T-helper 1 cell treated with Interleukin-12 subunit alpha and Interleukin-12 subunit beta and Interleukin-4 antibody, amounts not matched to agents 30 ng/mL and 1 ng/mL, for 36 hours (primary cell): ENCODE data around the gene GJB4. TPM values are rescaled to one million over a fixed set of nuclear protein-coding genes. Genes with fewer than 3 reads are reported as not detected.
"Not testable (repeated sequence)": the region's sequence is repeated elsewhere in the genome, so short reads cannot be mapped to it uniquely, and the experiment has no call there.

Experiments used
- intact Hi-C: fragments of 100-400 bp; cut with micrococcal nuclease; formaldehyde crosslinking; loops from one replicate; pipeline ENCODE4 v1.15.1; 2024
- total RNA-seq: library from RNA; stranded (reverse); gene quantifications from 2 replicates; pipeline ENCODE4 v1.2.3, GENCODE V29; 2022

GJB4 gene
- total RNA-seq, 1 donor from 2014 or later = not detected

DNA sequence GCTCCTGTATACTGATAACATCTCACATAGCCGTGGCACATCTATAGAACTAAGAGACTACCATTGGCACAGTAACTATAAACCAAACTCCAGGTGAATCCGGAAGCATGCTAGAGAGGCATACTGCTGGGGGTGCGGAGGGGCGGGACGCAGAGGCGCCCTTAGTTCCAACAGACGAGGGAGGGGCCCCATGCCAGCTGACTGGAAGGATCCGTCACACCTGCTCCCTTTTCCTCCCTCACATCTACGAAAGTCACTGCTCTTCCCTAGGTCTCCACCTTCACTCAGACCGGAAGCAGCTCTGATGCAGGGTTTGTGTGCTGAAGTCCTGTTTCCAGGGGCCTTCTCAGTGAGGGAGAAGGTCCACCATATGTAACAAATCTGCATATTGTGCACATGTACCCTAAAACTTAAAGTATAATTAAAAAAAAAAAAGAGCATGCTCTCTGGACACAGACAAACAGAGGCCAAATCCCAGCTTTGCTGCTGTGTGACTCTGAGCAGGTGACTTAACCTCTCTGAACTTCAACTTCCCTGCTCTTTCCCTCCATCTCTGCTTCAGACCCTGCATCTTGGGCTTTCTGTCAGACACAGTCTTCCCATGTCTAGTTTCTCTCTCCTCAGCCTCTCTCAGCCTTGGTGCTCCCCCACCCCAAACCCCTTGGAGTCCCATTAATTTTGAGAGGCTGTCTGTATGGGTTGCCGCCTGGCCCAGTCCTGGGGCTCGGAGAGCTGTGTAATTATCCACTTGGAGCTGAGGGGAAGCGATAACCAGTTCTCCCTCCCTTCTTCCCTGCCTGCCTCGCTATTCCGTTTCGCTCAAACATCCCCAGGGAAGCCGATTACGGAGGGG lies 12.5 kb upstream of the GJB4 start:
- intact Hi-C loops = no loop called here

DNA sequence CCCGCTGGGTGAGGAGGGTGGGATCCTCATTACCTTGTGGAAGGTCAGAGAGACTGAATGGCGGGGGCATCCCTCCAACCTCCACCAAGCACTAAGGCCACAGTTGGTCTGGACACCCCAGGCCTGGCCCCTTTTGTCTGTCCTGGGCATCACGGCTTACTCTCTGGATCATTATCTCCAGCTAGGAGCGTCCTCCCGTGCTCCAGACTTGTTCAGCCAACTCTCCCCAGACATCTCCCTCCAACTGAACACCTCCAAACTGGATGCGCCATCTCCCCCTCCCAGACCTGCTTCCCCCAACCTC lies 11.9 kb upstream of the GJB4 start:
- intact Hi-C loops = no loop called here

DNA sequence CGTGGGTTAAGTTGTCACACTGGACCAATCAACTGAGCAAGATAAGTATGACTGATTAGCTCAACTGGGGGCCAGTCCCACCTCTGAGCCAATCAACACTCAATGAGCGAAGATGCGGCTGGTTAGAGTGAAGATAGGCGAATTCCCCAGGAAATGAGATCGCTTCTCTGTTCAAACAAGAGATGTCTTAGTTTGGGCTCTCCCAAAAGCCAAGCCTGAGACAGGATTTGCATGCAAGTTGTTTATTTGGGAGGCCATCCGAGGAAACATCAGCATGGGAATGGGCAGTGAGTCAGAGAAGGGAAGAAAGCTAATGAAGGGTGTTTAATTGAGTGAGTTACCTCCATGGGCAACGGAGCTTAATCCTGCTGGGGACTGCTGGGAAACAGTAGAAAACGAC lies 9.5 kb upstream of the GJB4 start:
- intact Hi-C loops = no loop called here

DNA sequence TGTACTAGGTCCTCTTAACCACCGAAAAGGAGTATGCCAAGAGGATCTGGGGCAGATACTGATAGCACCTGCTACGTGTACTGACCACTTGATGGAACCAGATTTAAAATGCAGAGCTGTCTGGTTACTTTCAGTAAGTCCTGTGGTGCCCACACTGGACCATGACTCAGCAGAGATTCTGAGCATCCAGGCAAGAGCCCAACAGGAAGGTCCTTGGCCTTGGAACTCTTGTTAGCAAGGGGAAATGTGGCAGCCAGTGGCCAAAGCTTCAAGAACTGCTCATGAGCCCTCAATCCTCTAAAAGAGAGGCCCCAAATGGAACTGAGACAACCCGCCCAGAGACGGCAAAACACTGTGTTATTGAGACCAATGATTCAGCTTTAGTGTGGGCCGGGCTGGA lies 8.9 kb upstream of the GJB4 start:
- intact Hi-C loops = no loop called here

DNA sequence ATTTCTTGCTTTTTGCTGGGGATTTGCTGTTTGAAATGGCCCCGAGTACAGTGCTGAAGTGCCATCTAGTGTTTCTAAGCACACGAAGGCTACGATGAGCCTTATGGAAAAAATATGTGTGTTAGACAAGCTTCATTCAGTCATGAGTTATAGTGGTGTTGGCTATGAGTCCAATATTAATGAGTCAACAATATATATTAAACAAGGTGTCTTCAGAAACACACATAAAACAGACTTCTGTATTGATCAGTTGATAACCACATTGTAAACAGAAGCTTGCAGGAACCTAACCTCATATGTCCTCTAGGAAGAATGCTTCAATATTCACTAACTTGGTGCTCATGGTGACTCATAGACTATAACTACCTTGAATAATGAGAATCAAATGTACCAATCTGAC lies 6.4 kb upstream of the GJB4 start:
- intact Hi-C loops = no loop called here

DNA sequence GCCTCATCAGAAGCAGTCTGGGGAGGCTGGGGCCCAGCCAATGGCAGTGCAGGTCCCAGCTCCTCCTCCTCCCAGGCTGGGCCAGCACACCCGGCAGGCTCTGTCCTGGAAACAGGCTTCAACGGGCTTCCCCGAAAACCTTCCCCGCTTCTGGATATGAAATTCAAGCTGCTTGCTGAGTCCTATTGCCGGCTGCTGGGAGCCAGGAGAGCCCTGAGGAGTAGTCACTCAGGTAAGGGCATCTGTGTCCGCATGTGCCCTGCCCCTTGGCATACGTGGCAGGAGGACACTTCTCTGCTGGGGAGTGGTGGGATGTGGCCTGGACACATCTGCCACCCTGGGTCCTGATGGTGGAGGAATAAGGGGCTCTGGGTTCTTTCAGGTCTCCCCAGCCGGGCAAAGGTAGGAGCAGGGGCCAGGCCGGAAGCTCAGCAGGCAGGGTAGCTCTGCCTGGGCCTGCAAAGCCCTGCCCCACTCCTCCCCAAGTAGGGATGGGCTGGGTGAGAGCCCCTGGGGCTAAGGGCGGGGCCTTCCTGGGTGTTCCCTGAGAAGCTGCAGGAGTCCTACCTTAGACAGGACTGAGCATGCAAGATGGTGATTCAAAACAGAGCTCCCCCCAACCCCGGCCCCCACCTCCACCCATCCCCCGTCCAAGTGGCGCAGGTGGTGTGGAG lies 4.4 kb upstream of the GJB4 start, which contains the start of gene GJB5:
Gene GJB5 (plus strand): TSS at position 84 of the 674 bp plus-strand sequence. CDS start 2,284 bp downstream, outside the sequence.
- intact Hi-C loops = no loop called here

DNA sequence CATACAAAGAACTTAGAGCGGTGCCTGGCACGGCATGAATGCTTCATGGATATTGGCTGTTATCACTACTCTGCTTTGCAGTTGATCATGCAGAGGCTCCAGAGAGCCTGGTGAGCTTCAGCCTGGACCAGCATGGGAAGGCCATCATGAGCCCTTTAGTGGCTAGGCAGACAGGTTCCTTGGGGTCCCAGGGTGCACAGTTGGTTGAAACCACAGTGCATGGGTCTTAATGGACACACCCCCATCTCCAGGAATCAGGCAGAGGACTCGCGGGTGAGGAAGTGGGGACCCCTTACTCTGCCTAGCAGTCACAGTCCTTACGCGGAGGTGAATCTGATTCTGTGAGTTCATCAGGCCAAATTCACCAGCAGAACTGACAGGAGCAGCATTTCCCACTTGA lies 3.6 kb upstream of the GJB4 start:
- intact Hi-C loops = no loop called here

DNA sequence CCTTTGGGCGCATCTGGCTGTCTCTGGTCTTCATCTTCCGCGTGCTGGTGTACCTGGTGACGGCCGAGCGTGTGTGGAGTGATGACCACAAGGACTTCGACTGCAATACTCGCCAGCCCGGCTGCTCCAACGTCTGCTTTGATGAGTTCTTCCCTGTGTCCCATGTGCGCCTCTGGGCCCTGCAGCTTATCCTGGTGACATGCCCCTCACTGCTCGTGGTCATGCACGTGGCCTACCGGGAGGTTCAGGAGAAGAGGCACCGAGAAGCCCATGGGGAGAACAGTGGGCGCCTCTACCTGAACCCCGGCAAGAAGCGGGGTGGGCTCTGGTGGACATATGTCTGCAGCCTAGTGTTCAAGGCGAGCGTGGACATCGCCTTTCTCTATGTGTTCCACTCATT lies 2.2 kb upstream of the GJB4 start:
- intact Hi-C loops = no loop called here

DNA sequence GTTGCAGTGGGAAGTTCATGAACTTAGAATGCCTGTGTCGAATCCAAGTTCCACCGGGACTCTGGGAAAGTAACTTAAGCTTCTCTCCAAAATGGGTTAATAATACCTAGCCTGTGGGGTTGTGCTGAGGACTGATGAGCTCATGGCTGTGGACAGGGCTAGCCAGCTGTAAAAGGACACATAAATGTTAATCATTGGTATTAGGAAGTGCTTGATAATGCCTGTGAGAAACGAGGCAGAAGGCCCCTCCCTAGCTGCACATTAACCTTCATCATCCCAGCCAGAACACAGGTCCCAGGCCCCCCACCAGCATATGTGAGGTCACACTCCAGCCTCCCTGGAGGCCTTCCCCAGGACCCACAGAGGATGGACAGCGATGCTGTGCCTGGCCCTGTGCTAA lies 789 bp upstream of the GJB4 start:
- intact Hi-C loops = no loop called here

DNA sequence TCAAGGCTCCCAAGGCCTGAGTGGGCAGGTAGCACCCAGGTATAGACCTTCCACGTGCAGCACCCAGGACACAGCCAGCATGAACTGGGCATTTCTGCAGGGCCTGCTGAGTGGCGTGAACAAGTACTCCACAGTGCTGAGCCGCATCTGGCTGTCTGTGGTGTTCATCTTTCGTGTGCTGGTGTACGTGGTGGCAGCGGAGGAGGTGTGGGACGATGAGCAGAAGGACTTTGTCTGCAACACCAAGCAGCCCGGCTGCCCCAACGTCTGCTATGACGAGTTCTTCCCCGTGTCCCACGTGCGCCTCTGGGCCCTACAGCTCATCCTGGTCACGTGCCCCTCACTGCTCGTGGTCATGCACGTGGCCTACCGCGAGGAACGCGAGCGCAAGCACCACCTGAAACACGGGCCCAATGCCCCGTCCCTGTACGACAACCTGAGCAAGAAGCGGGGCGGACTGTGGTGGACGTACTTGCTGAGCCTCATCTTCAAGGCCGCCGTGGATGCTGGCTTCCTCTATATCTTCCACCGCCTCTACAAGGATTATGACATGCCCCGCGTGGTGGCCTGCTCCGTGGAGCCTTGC lies 1.7 kb downstream of the GJB4 start:
- intact Hi-C loops = no loop called here

DNA sequence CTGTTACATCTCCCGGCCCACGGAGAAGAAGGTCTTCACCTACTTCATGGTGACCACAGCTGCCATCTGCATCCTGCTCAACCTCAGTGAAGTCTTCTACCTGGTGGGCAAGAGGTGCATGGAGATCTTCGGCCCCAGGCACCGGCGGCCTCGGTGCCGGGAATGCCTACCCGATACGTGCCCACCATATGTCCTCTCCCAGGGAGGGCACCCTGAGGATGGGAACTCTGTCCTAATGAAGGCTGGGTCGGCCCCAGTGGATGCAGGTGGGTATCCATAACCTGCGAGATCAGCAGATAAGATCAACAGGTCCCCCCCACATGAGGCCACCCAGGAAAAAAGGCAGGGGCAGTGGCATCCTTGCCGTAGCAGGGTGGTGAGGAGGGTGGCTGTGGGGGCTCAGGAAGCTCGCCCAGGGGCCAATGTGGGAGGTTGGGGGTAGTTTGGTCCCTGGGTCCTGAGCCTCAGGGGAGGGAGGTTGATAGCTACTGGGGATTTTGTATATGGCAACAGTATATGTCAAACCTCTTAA lies 2.3 kb downstream of the GJB4 start:
- intact Hi-C loops = no loop called here

DNA sequence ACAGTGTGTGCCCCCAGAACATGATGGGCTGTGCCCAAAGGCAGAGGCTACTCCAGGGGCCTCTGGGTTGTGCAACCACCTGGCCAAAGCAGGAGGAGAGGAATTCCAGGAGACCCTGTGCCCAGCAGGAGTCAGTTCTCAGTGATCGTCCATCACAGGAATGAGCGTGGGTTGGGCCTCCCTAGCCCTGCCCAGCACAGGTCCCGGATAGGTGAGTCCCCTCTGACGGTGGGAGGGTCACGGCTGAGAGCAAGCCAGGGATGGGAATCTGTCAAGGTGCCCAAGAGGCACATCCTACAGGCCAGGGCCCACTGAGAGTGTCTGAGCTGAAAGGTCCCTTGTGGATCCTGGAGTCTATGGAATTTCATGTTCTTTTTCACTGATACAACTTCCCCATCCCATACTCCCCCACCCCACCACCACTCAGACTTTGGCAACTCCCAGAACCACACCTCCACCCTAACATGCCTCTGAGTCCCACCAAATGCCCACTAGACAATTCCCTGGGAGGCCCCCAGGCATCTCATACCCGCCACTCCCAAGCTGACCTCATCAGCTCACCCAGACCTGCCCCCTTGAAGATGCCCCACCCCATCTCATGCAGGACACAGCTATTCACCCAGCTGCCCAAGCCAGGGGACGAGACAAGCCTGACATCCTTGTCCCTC lies 3.1 kb downstream of the GJB4 start:
- intact Hi-C loops = no loop called here

DNA sequence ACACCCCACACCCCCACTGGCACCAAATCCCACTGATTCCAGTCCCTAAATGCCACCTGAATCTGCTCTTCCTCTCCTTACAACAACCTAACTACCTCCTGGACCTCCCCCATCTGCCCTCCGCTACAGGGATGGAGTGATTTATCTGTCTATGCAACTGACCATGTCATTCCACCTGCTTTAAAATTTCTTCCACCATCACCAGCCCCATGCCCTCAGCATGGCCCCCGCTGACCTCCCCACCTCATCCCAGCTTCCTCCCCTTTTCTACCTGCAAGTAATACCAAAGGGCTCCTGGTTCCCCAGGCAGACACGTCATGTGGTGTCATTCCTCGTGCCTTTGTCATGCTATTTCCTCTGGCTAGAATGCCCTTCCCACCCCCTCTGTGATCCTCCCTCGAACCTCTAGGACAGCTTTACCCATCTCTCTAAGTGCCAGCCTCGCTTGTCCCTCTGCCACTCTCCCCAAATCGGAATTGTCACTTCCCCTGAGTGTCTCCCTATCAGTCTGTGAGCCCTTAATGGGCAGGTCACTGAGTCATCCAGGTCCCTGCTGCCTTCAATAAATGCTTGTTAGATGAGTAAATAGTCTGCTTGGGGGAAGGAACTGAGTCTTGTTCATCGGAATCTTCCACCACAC lies 3.7 kb downstream of the GJB4 start:
- intact Hi-C loops = no loop called here

DNA sequence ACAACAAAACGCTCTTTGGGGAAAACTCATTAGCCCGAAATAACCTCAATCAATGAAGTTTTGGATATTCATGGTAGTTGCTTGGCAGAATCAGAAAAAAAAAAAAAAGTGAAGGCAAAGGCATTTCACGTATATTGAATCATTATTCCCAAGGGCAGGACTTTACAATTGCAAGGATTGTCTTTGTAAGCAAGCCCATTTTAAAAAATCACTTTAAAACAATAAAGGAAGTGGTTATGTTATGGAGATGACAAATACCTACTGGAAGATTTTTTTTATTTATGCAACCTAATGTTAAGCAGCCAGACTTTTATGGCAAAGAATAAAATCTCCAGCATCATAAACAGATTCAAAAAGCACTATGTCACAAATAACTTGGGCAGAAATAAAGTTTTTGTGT lies 9.3 kb downstream of the GJB4 start:
- intact Hi-C loops = no loop called here

DNA sequence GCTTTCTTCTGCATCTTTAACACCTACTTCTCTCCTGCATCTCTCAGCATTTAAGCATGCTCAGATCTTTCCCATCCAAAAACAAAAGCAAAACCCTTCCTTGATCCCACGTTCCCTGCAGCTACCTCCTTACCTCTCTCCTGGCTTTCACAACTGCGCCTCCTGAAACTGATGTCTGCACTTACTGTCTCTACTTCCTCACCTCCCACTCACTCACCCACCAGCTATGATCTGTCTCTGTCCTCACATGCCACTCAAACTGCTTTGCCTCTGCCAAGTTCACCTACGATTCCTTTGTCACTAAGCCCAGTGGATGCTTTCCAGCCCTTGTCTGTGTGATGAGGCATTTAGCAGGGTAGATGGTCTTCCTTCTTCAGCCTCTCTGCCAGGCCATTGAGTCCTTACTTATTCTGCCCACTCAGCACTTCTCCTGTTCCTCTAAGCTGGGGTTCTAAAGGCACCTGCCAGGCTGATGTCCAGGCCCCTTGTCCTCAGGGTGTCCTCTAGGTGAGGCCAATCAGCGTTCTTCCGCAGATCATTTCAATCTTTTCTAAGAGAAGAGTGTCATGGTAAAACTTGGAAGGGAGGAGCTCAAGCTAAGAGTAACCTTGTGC lies 11.5 kb downstream of the GJB4 start:
- intact Hi-C loops = no loop called here

DNA sequence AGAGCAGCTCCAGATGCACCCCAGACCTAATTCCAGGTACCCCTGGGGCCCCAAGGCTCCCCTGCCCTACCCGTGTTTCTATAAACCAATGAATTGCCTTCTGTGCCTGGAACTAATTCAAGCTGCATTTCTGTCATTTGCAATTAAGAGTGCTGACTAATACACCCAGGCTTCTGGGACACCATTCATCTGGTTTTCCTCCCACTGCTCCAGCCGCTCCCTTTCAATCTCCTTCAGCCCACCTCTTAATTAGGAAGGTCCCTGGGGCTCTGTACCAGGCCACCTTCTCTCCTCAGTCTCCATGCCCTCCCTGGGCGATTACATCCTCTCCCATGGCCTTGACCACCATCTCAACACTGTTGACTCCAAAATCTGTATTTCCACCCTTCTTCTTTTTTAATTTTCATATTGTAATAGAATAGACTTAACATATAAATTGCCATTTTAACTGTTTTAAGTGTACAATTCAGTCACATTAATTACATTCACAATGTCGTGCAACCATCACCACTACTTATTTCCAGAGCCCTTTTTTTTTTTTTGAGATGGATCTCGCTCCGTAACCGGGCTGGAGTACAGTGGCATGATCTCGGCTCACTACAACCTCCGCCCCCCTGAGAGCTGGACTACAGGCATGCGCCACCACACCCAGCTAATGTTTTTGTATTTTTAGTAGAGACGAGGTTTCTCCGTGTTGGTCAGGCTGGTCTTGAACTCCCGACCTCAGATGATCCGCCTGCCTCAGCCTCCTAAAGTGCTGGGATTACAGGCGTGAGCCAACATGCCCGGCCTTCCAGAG lies 12.2 kb downstream of the GJB4 start:
- intact Hi-C loops = no loop called here

DNA sequence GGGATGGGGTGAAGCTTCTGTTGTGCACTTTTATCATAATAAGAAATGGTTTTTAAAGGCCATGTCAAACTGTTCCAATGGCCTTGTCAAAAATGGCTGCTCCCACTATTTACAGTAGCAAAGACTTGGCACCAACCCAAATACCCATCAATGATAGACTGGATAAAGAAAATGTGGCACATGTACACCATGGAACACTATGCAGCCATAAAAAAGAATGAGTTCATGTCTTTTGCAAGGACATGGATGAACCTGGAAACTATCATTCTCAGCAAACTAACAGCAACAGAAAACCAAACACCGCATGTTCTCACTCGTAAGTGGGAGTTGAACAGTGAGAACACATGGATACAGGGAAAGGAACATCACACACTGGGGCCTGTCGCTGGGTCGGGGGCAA lies 13.6 kb downstream of the GJB4 start:
- intact Hi-C loops = not testable (repeated sequence)

DNA sequence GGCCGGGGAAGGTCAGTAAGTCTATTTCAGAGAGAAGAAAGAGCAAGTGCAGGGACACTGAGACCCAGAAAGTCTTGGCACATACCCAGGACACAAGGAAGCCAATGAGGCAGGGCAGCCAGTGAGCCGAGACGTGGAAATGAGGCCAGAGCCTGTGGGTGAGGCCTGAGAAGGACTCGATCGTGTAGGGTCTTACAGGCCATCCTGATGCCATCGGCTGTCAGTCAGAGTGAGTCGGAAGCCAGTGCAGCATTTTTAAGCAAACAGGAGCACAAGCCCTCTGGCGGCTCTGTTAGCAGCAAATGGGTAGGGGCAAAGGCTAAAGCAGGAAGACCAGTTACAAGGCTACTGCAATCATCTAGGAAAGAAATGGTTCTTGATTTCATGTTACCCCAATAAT lies 15.4 kb downstream of the GJB4 start:
- intact Hi-C loops = no loop called here

DNA sequence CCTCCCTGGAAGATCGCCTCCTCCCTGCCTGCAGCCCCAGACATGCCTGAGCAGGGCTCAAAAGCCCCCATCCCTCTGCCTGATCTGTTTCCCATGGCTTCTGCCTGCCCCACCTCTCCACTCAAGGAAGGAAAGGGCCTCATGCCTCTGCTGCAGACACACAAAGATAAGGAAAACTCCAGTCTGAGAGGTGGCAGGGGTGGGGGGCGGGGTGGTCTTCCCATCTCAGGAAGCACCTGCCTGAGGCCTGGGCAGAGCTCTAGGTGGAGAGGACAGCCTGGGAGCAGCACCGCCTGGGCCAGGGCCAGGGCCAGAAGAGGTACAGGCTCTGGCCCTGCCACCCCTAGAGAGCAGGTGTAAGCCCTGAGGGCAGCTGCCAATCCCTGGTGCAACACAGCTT lies 17.4 kb downstream of the GJB4 start:
- intact Hi-C loops = no loop called here
